Measurements from ENCODE around the gene MRE11.
"Not testable (repeated sequence)": the region's sequence is repeated elsewhere in the genome, so short reads cannot be mapped to it uniquely, and the experiment has no call there.

Gene MRE11

DNA sequence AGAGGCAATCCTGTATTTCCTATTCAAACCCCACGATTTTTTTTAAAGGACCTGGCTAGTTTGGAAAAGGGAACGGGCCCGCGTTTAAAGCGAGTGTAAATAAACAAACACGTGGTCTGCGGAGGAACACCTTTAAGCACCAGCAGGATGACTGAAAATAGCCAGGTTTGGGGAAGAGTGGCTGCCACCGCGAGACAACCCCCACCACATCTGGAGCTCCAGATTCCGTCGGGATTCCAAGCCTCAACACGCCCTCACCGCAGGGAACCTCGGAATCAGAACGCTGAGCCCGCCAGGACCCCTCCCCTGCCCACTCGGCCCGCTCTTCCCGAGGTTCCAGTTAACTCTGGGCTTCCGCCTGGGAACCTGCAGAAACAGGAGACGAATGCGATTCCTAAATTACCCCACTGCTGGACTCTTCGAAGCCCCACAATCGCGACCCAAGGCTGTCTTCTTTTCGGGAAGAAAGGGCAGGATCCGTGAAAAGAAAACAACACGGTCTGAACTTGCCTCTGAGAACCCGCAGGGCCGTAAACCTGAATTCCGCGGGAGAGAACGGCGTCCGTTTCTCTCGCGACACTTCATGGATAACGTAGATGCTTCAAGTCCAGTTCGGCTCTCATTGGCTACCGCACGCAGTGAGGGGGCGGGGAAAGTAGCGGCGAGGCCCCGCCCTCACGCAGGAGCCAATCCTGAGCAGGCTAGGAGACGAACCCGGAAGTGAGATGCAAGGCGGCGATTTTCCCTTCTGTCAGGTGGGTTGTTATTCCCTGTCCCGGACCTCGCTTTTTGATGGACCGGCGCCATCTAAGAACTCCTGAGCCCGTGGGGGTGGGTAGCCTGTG, at the start of gene MRE11, which contains the start of gene ANKRD49:
Gene MRE11 (minus strand): TSS at position 564 of the 845 bp plus-strand sequence. CDS start 1,043 bp downstream, outside the sequence.
Gene ANKRD49 (plus strand): TSS at position 704 of the 845 bp plus-strand sequence. CDS start 2,710 bp downstream, outside the sequence.
- peak; percentile 98 for DNase-seq

- no peak for DNase-seq
Measured at GRCh38 chr11:94539420-94539819, 45.8 kb upstream of the MRE11 start.

DNA sequence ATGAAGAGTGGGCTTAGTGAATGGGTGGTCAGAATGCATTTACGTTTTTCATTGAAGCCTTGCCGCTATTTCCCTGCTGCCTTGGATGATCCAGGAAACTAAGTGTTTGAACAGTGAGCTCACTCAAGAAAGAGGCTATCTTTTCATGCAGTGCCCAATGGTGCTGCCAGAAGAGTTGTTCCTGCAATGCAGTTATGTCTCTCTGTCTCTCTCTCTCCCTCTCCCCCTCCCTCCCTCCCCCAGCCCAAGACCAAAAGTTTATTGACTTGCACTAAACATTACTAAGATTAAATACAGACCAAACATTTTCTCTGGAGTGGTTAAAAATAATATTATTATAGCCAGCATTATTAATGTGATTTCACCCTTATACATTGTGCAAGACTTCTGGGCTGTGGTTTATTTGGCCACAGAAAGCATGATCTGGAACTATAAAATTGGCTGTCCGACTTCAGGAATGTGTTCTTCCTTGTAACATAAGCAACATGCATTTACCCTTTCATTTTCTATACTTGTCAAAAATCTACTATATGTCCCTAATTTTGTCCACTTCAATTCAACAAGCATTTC, 43.5 kb upstream of the MRE11 start:
- DNase-seq: peak; percentile 39

DNA sequence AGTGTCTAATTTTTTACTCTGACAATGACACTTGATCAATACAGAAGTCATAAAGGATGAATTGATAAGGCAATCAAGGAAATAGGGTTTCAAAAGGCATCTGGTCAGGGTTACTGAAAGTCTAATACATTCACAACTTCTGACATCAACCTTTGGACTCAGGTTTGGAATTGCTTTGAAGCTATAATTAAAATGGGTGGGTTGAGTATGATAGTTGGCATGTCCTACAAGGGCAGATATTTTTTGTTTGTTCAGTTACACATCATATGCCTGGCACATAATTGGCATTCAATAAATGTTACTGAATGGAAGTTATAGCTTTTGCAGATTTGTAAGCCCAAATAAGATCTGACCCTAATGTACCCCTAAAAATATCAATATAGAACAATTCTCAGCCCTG, 42.7 kb upstream of the MRE11 start:
- DNase-seq: no peak

GRCh38 chr11:94533696-94534630, 40.3 kb upstream of the MRE11 start:
- no peak for DNase-seq

DNA sequence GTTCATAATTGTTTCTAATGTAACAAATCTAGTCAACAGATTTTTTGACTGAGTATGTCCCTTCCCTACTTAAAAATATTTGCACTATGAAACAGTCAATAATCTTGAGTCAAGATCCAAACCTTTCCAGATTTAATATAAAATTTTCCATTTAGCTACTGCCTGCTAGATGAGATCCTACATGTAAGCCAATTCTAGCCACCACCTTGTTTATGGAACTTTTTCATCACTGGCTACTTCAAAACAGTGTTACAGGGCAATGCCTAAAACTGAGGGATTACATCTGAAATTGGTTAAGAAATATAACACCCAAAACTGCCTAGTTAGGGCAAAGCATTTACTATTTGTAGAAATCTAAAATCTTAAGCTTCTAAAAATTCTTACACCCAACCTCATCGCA, 39.6 kb upstream of the MRE11 start:
- DNase-seq: no peak

- no peak for DNase-seq
Measured at GRCh38 chr11:94532211-94532610, 38.6 kb upstream of the MRE11 start.

GRCh38 chr11:94528551-94528950, 34.9 kb upstream of the MRE11 start:
- no peak for DNase-seq

GRCh38 chr11:94526645-94527438, 33.2 kb upstream of the MRE11 start:
- no peak for DNase-seq

DNA sequence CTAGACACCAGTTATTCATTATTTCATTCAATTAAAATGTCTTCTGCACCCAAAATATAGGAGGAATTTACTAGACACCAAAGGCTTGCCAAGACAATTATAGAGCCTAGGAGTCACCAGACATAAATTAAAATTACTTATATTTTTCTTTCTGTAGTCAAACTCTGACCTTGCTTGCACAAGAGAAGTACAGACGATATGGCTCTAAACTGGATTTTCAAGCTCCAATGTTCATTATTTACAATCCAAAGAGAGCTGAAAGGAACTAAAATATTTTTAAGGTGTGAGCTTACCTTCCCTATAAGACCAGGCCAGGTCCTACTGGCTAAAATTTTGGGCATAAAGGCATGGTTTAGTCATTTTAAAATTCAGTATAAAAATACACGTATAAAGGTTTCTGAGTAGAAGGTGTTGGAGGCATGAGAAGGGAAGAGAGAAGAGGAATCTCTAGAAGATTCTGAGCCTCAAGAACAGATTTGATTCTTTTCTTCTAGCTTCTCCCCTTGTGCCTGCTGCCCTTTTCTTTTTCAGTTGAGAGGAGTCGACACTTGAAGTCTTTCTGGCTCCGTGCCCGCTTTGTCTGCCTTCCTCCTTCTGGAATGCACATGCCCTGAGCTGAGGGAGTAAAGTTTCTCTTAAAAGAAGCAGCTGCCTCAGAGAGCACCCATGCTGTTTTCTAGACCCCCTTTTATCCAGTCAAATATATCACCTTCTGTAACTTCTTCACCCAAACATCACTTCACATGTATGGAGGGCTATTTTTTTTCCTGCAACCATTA, 32.1 kb upstream of the MRE11 start:
- peak; percentile 14 for DNase-seq

DNA sequence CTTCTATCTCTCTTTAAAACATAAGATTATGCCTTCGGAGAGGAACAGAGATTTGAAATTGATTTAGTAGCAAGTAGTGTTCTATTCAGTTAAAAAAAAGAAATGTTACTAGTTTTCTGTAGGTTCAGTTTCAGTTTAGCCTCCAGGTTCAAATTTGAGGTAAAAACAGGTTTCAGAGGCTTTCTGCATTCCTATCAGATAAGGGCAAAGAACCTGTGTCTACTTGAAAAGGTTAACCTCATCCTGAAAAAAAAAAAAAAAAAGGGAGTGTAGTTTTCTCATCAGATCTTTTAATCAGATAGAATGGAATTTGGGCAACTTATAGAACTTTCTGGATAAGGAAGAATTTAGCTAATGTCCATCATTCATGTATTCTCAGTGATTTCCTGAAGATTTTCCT, 30.7 kb upstream of the MRE11 start:
- DNase-seq: no peak

- peak; percentile 9 for DNase-seq
Measured at GRCh38 chr11:94521684-94522083, 28.0 kb upstream of the MRE11 start.

DNA sequence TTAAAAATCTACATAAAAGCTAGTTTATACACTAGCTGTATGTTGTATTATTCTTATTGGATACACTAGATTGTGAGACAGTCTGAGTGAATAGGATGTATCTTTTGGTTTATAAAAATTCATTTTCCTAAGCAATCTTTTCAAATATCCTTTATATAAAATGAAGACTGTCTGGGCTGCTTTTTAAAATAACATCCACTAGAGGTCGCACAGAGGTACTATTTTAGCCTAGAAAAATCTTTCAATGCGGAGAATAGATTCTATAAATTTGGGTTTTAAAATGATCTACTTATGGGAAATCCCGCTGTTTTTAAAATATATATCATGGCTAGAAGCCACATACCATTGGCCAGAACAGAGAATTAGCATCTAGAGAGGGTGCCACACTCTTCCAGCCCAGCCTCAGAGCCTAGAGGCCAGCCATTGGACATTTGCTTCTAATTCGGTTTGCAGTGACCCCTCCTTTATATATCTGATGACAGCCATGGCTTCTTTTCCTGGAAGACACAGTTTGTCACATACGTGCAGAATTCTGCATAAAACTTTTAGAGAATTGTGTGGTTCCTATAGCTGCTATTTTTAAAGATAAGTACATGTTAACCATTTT, 25.9 kb upstream of the MRE11 start:
- peak; percentile 47 for DNase-seq

GRCh38 chr11:94518300-94518699, 24.7 kb upstream of the MRE11 start:
- DNase-seq: no peak

DNA sequence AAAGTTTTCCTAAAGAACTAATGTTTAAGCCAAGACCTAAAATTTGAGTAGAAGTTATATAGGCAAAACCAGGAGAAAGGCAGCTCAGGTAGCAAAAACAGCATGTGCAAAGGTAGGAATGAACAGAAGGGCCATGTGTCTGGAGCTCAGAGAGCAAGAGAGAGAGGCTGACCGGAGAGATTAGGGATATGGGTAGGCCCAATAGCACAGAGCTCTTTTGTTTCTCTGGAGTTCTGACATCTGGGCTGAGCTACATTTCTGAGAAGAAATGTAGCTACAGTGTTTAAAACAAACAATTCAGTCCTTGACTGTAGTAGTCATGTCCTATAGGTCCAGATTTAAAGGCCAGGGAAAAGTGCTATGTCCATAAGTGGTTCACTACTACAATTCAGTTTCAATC, 23.1 kb upstream of the MRE11 start:
- no peak for DNase-seq

DNA sequence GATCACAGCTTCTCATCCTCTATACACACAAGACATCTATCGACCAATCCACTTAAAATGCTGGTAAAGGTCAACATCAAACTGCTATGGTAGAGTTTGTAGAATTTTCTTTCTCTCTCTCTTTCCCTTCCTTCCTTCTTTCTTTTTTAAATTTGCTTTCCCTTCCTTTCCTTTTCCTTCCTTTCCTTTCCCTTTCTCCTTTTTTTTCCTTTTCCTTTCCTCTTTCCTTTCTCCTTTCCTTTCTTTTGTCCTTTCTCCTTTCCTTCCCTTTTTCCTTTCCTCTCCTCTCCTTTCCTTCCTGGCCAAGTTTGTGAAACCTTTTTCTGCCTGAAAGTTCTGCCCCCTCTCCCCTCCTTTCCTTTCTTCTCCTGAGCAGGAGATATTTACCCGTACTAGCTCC, 21.8 kb upstream of the MRE11 start:
- DNase-seq: no peak

DNA sequence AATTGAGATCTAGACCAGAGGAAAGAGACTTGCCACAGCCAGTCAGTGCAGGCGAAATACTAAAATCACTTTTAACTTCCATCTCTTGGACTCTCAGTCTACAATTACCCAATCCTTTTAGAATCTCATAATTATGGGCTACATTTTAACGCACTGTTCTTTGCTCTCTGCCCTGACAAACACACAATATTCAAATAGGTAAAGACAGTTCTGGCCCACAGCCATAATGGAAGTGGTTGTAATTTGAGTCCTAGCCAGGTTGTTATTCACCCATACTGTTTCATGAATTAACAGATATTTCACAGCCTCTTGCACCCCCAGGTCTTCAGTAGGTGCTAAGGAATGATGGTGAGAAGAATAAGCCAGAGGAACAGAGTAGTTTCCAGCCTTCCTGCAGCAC, 19.4 kb upstream of the MRE11 start:
- no peak for DNase-seq

DNA sequence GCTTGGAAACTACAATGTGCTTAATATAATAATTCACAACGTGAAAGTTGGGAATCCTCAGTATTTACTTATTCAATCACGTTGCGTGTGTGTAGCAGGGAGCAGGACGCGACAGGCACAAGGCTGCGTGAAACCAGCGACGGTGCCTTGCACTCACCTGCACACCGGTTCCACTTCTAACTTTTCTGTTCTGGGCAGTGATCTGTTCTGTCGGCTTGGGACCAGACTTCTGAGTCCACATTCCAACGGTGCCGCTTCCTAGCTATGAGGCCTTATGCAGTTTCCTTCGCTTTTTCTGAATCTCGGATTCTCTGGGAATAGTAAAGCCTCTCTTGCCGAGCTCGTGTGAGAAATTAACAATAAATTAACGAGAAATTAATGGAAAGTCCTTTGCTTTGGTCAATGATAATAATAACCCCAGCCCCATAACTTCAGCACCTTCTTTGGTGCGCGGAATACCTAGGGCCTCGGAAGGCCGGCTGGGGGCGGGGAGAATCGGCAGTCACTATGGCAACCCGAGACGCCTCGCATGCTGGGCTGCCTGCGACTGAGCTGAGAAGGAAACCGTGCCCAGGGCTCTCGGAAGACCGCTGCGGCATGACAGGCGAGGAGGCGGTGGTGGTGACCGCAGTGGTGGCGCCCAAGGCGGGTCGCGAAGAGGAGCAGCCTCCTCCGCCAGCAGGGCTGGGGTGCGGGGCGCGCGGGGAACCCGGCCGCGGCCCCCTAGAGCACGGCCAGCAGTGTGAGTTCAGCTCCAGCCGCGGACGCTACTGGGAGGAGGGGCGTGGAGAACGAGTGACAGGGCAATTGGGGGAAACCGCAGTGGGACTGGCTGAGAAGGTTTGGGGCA, 18.5 kb upstream of the MRE11 start, which contains the start of gene C11orf97:
Gene C11orf97 (plus strand): TSS at position 530 of the 850 bp plus-strand sequence. CDS start 68 bp downstream, at position 598.
- no peak for DNase-seq

DNA sequence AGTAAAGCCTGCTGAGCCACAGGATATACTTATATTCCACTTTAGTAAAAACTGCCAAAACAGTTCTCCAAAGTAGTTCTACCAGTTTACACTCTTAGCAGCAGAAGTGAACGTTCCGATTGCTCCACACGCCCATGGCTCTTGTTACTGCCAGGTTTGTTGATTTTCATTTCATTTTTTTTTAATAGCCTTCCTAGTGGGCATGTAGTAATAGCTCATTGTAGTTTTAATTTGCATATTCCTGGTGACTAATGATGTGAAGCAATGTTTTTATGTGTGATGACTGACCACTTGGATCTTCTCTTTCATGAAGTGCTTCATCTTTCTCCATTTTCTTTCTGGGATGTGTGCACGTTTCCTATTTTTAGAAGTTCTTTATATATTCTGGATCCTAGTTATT, 13.8 kb upstream of the MRE11 start:
- DNase-seq: peak; percentile 50

DNA sequence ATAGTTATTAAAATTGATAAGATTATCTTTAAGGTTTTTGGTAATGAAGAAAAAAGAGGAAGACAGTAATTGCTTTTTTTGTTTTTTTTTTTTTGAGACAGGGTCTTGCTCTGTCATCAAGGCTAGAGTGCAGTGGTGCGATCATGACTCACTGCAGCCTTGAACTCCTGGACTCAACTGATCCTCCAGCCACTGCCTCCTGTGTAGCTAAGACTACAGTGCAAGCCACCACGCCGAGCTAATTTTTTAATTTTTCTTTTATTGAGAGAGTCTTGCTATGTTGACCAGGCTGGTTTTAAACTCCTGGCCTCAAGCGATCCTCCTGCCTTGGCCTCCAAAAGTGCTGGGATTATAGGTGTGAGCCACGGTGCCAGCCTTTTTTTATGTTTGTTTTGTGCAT, 12.9 kb upstream of the MRE11 start:
- DNase-seq: not testable (repeated sequence)

Data from HCEC 1CT (cell line).